Ishikawa (cell line): ENCODE measurements around the gene EYS.

Experiments used
- CEBPB ChIP-seq: IDR thresholded peaks from 2 replicates; pipeline ENCODE4 v1.6.1; 2012
- EP300 ChIP-seq: IDR thresholded peaks from 2 replicates; pipeline ENCODE4 v1.6.1; 2012; ENCODE audit warnings: borderline replicate concordance
- TAF1 ChIP-seq: IDR thresholded peaks from 2 replicates; pipeline ENCODE4 v1.6.1; 2012; ENCODE audit warnings: low read depth, mild to moderate bottlenecking
- TF ChIP-seq, protein P1 (sequence below): IDR thresholded peaks from 2 replicates; pipeline ENCODE4 v1.6.1; 2012; ENCODE audit warnings: low read depth, mild to moderate bottlenecking
- TF ChIP-seq, protein P2 (sequence below): IDR thresholded peaks from 2 replicates; pipeline ENCODE4 v1.6.1; 2012

DNA sequence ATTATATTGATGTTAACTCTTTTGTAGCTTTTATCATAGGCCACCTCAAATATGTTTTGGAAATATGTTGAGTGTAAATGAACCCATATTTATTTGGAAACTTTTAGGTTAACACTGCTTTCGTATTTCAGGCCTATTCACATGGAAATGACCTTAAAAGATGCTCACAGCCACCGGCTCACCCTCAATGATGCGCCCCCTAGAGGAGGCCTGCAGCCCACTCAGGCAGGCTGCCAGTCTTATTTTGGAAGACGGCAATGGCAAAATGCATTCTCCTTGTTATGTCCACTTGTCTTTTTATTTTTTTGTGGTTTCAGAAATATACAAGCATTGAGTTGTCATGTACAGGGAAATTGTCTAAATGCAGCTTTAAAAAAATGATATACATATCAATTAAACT lies 1201.7 kb downstream of the EYS start:
- TF ChIP-seq, protein P1, sequence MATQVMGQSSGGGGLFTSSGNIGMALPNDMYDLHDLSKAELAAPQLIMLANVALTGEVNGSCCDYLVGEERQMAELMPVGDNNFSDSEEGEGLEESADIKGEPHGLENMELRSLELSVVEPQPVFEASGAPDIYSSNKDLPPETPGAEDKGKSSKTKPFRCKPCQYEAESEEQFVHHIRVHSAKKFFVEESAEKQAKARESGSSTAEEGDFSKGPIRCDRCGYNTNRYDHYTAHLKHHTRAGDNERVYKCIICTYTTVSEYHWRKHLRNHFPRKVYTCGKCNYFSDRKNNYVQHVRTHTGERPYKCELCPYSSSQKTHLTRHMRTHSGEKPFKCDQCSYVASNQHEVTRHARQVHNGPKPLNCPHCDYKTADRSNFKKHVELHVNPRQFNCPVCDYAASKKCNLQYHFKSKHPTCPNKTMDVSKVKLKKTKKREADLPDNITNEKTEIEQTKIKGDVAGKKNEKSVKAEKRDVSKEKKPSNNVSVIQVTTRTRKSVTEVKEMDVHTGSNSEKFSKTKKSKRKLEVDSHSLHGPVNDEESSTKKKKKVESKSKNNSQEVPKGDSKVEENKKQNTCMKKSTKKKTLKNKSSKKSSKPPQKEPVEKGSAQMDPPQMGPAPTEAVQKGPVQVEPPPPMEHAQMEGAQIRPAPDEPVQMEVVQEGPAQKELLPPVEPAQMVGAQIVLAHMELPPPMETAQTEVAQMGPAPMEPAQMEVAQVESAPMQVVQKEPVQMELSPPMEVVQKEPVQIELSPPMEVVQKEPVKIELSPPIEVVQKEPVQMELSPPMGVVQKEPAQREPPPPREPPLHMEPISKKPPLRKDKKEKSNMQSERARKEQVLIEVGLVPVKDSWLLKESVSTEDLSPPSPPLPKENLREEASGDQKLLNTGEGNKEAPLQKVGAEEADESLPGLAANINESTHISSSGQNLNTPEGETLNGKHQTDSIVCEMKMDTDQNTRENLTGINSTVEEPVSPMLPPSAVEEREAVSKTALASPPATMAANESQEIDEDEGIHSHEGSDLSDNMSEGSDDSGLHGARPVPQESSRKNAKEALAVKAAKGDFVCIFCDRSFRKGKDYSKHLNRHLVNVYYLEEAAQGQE, result no peak
- TF ChIP-seq EP300 (no peak), TAF1 (no peak), CEBPB (no peak)
- TF ChIP-seq, protein P2, sequence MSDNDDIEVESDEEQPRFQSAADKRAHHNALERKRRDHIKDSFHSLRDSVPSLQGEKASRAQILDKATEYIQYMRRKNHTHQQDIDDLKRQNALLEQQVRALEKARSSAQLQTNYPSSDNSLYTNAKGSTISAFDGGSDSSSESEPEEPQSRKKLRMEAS, result no peak
